T-cell (primary cell): ENCODE measurements around the gene NPBWR2. TPM values are rescaled to one million over a fixed set of nuclear protein-coding genes. Genes with fewer than 3 reads are reported as not detected.

Source experiments
- ATAC-seq, 4 experiments: fragments of 200-7000 bp in 3 of 4; fragments of 150-1000 bp in 1 of 4; cut with Tn5 transposase; replicated peaks in 1 of 4; 1 replicate in 3 of 4; 2 replicates in 1 of 4; pipeline ENCODE4 v1.10.0; 2021; ENCODE audit warnings: moderate library complexity in 3 of 4, mild to moderate bottlenecking in 2 of 4, moderate number of reproducible peaks in 1 of 4
- CTCF ChIA-PET, 2 donors: fragments of 300-600 bp; sonication (Branson Sonifier 250); formaldehyde crosslinking; loops; one replicate each; lab custom pipeline; 2022; ENCODE audit warnings: antibody characterized with exemption in 2 of 2; lab: Charles Lee
- POLR2A ChIA-PET, 2 donors: fragments of 300-600 bp; sonication (Branson Sonifier 250); formaldehyde crosslinking; loops; one replicate each; lab custom pipeline; 2022; ENCODE audit warnings: antibody characterized with exemption in 2 of 2; lab: Charles Lee
- DNase-seq, 35 experiments: peaks; one replicate each; pipeline versions ENCODE4 v3.0.0 to v3.0.0-alpha.2; 2013 to 2023
- H3K27ac ChIP-seq: one replicate; pipeline ENCODE4 v1.5.1; 2013; ENCODE audit warnings: low read length
- H3K27me3 ChIP-seq, 2 experiments: replicated peaks in 1 of 2; 1 replicate in 1 of 2; 2 replicates in 1 of 2; pipeline versions ENCODE4 v1.6.1 to v1.7.0; 2013; ENCODE audit warnings: low read length in 1 of 2, mixed read lengths in 1 of 2; ENCODE audit not compliant: control insufficient read depth in 2 of 2, insufficient read depth in 2 of 2; ENCODE audit errors: extremely low read depth in 1 of 2
- H3K36me3 ChIP-seq, 2 donors: 1 replicate in 1 of 2; 2 replicates in 1 of 2; pipeline versions ENCODE4 v1.6.1 to v1.7.0; 2013; ENCODE audit warnings: low read length in 1 of 2; ENCODE audit not compliant: control insufficient read depth in 2 of 2, insufficient read depth in 1 of 2; ENCODE audit errors: extremely low read depth in 1 of 2
- H3K4me1 ChIP-seq, 2 experiments: 1 replicate in 1 of 2; 2 replicates in 1 of 2; pipeline versions ENCODE4 v1.6.1 to v1.7.0; 2013; ENCODE audit warnings: low read length in 2 of 2, mixed read lengths in 1 of 2; ENCODE audit not compliant: insufficient read depth in 2 of 2, control insufficient read depth in 1 of 2; ENCODE audit errors: extremely low read depth in 1 of 2
- H3K4me3 ChIP-seq, 2 donors: 1 replicate in 1 of 2; 2 replicates in 1 of 2; pipeline versions ENCODE4 v1.5.1 to v1.7.0; 2013; ENCODE audit warnings: mild to moderate bottlenecking in 2 of 2, low read length in 1 of 2, moderate library complexity in 1 of 2; ENCODE audit not compliant: control insufficient read depth in 1 of 2; ENCODE audit errors: extremely low read depth in 1 of 2
- H3K9me3 ChIP-seq: 2 replicates; pipeline ENCODE4 v1.7.0; 2013
- H3K27ac Mint-ChIP-seq, 2 donors: one replicate each; pipeline ENCODE4 v1.8.0; 2020 to 2021; ENCODE audit warnings: mild to moderate bottlenecking in 2 of 2, mixed read lengths in 2 of 2
- H3K27me3 Mint-ChIP-seq, 2 donors: one replicate each; pipeline ENCODE4 v1.8.0; 2021 to 2022; ENCODE audit warnings: mixed read lengths in 2 of 2
- H3K36me3 Mint-ChIP-seq: one replicate; pipeline ENCODE4 v1.8.0; 2021; ENCODE audit warnings: mixed read lengths
- H3K4me1 Mint-ChIP-seq, 3 donors: one replicate each; pipeline ENCODE4 v1.8.0; 2020 to 2022; ENCODE audit warnings: mixed read lengths in 3 of 3, mild to moderate bottlenecking in 1 of 3
- H3K4me3 Mint-ChIP-seq, 3 donors: one replicate each; pipeline ENCODE4 v1.8.0; 2020 to 2022; ENCODE audit warnings: mild to moderate bottlenecking in 3 of 3, mixed read lengths in 3 of 3, moderate library complexity in 3 of 3
- H3K9me3 Mint-ChIP-seq, 3 donors: one replicate each; pipeline ENCODE4 v1.8.0; 2020 to 2022; ENCODE audit warnings: mixed read lengths in 3 of 3
- WGBS: methylation state at CpG from one replicate; pipeline ENCODE4 v1.1.5; 2013; ENCODE audit warnings: missing lambda C conversion rate; ENCODE audit not compliant: insufficient coverage; 5-methylcytosine and 5-hydroxymethylcytosine counted together
- total RNA-seq, 35 experiments: library from RNA in 6 of 35; stranded (reverse) in 6 of 35; fragments of 120-200 nt in 1 of 35; gene quantifications; one replicate each; pipeline versions ENCODE4 v1.2.1 to v1.2.4 and lab custom pipeline; 2013 to 2026

Gene NPBWR2
- total RNA-seq, 5 donors from 2014 or later (not counting 1 experiment from before 2014, with no cell fraction given): not detected

DNA sequence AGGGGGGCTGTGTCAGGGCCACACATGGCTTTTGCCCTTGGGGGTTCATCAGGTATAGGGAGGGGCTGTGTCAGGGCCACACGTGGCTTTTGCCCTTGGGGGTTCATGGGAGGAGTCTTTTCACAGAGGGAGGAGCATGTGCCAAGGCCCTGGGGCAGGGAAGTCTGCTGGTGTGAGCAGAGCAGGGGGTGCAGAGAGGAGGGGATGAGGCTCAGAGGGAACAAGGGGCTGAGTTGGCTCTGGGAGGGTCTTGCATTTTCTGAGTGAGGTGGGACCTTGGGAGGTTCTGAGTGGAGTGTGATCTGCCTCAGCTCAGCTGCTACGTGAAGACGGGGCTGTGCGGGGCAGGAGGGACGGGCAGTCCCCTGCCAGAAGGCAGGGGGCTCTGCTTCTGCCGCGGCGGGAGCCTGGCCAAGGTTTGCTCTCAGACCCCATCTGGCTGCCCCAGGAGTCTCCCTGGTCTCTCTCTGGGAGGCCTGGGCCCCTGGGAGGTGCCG is 51.9 kb downstream of the NPBWR2 start:
- no peaks in the 10 kb centered on the region for H3K36me3 ChIP-seq
- peaks cover 6 to 34% of the 10 kb centered on the region in 2 donors for H3K27me3 Mint-ChIP-seq
- CTCF ChIA-PET: interaction anchor here in 1 of 2 donors (1.2 kb wide), 1 partner anchor 17 kb away, joined by 5 read pairs; no protein-coding TSS in a partner anchor
- no peak for ATAC-seq
- H3K27ac ChIP-seq: no peak overlapping the region
- no peaks in the 10 kb centered on the region for H3K36me3 Mint-ChIP-seq
- H3K4me3 ChIP-seq: no peak overlapping the region
- H3K4me1 ChIP-seq: peaks cover 0 to 30% of the 10 kb centered on the region in 2 experiments
- POLR2A ChIA-PET: no interaction called here
- 97% methylated on average over 7 of the region's 9 CpGs for WGBS
- H3K9me3 ChIP-seq: no peaks in the 10 kb centered on the region
- H3K4me1 Mint-ChIP-seq: peaks cover 11 to 27% (median 13%) of the 10 kb centered on the region in 3 donors
- no peaks in the 10 kb centered on the region for H3K9me3 Mint-ChIP-seq
- no peak overlapping the region for H3K4me3 Mint-ChIP-seq
- no peak for DNase-seq
- H3K27ac Mint-ChIP-seq: no peak overlapping the region
- peaks cover 0 to 75% of the 10 kb centered on the region in 2 experiments for H3K27me3 ChIP-seq

DNA sequence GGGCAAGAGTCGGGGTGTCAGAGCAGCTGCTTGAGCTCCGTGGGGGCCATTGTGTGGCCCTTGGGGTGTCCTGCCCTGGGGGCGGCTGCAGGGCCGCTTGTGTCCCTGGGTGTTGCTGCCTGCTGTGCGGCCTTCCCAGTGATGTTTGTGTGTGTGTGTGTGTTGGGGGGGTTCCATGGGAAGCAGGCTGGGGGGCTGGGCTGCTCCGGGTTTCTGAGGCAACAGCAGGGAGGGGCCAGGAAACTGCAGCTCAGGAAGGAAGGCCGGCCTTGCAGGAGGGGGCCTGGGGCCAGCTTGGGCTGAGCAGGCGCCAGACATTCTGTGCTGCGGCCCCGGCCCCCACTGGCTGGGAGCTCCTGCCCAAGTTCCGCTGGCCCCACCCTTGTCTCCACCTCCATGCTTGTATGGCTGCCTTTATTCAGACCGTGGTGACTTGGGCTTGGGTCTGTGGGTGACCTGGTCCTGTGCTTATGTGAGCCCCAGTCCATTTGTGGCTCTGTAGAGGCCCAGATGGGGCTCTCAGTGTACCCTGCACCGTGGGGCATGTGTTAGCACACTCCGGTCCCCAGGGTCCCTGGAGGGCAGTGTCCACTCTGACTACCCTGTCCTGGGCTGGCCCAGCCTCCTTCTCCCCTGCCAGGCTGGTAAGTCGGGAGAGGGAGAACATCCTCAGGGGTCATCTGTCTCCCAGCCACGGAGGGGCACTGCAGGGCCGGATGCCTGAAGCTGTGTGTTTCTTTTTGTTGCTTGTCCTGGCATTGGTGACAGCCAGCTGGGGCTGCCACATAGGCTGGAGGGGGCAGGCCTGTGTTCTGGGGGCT is 53.3 kb downstream of the NPBWR2 start:
- Histone ChIP-seq H3K27me3 (peaks cover 0 to 85% of the 10 kb centered on the region in 2 experiments), H3K4me3 (no peak overlapping the region), H3K4me1 (peaks cover 3 to 38% of the 10 kb centered on the region in 2 experiments), H3K27ac (no peak overlapping the region), H3K36me3 (no peaks in the 10 kb centered on the region), H3K9me3 (no peaks in the 10 kb centered on the region)
- peaks cover 11 to 31% (median 13%) of the 10 kb centered on the region in 3 donors for H3K4me1 Mint-ChIP-seq
- H3K4me3 Mint-ChIP-seq: no peak overlapping the region
- peaks cover 6 to 39% of the 10 kb centered on the region in 2 donors for H3K27me3 Mint-ChIP-seq
- ATAC-seq (no peak), DNase-seq (no peak)
- POLR2A ChIA-PET: interaction anchor here in 1 of 2 donors (0.7 kb wide), 1 partner anchor 54 kb away, joined by 3 read pairs; no protein-coding TSS in a partner anchor
- WGBS: 60% methylated on average over 12 of the region's 17 CpGs
- CTCF ChIA-PET: interaction anchor here in 1 of 2 donors (1.2 kb wide), 1 partner anchor 15 kb away, joined by 5 read pairs; no protein-coding TSS in a partner anchor
- H3K27ac Mint-ChIP-seq: peak overlapping the region in 1 of 2 donors; percentile 57
- H3K9me3 Mint-ChIP-seq: no peaks in the 10 kb centered on the region
- no peaks in the 10 kb centered on the region for H3K36me3 Mint-ChIP-seq

Other genes with a start within 250 kb of the NPBWR2 start
- not detected for gene ABHD16B, start 246.1 kb downstream of the NPBWR2 start, total RNA-seq
- 10 to 100 TPM; 27.8 to 44.1 (median 39.3) TPM for gene TPD52L2, start 242.3 kb downstream of the NPBWR2 start, total RNA-seq
- 10 to 100 TPM; 35.4 to 63.7 (median 54.9) TPM for gene DNAJC5, start 212.4 kb downstream of the NPBWR2 start, total RNA-seq
- 10 to 100 TPM; 40.6 to 72.3 (median 67.0) TPM for gene UCKL1, start 151.1 kb downstream of the NPBWR2 start, total RNA-seq
- gene ZNF512B, start 137.6 kb downstream of the NPBWR2 start, total RNA-seq: 10 to 100 TPM; 22.7 to 26.3 (median 25.1) TPM
- 10 to 100 TPM; 16.1 to 30.8 (median 17.7) TPM for gene SAMD10, start 127.9 kb downstream of the NPBWR2 start, total RNA-seq
- 100 to 1,000 TPM in 1 of 5 donors, 10 to 100 TPM in 4; 59.8 to 106 (median 83.5) TPM for gene PRPF6, start 126.4 kb downstream of the NPBWR2 start, total RNA-seq
- gene C20orf204, start 71.4 kb downstream of the NPBWR2 start, total RNA-seq: 10 to 100 TPM in 2 of 5 donors, 1 to 10 TPM in 3; 4.5 to 20.8 (median 9.5) TPM
- under 1 TPM in 3 of 5 donors, not detected in 2; 0.35 to 0.56 (median 0.44) TPM for gene SOX18, start 57.9 kb downstream of the NPBWR2 start, total RNA-seq
- 10 to 100 TPM; 25.8 to 49.7 (median 40.1) TPM for gene TCEA2, start 44.4 kb downstream of the NPBWR2 start, total RNA-seq
- 10 to 100 TPM; 39.2 to 61.7 (median 57.3) TPM for gene RGS19, start 28.0 kb downstream of the NPBWR2 start, total RNA-seq
- 1 to 10 TPM; 1.1 to 1.9 (median 1.5) TPM for gene OPRL1, start 27.5 kb downstream of the NPBWR2 start, total RNA-seq
- gene LKAAEAR1, start 23.2 kb downstream of the NPBWR2 start, total RNA-seq: under 1 TPM in 3 of 5 donors, not detected in 2; 0.30 to 0.86 (median 0.35) TPM
- gene MYT1, start 56.9 kb upstream of the NPBWR2 start, total RNA-seq: under 1 TPM in 1 of 5 donors, not detected in 4; 0.06 TPM
- gene PCMTD2, start 148.2 kb upstream of the NPBWR2 start, total RNA-seq: 100 to 1,000 TPM in 4 of 5 donors, 10 to 100 TPM in 1; 92.0 to 175 (median 160) TPM